Mesendoderm (in vitro differentiated cells): ENCODE data around the gene CXCR4.

ENCODE experiments used
- DNase-seq: peaks from one replicate; pipeline ENCODE4 v3.0.0; 2013
- H2AK5ac ChIP-seq: 2 replicates; pipeline ENCODE4 v1.6.1; 2013; ENCODE audit warnings: low read length, inconsistent platforms
- H2BK120ac ChIP-seq: 2 replicates; pipeline ENCODE4 v1.6.1; 2013; ENCODE audit warnings: low read depth, mild to moderate bottlenecking, low read length, moderate library complexity, mixed read lengths
- H2BK15ac ChIP-seq: replicated peaks from 2 replicates; pipeline ENCODE4 v1.6.1; 2013; ENCODE audit warnings: low read depth, mild to moderate bottlenecking, moderate library complexity
- H2BK5ac ChIP-seq: 2 replicates; pipeline ENCODE4 v1.6.1; 2013; ENCODE audit warnings: low read length, inconsistent platforms
- H3K18ac ChIP-seq: 2 replicates; pipeline ENCODE4 v1.6.1; 2013; ENCODE audit warnings: mild to moderate bottlenecking, low read length, mixed read lengths
- H3K23ac ChIP-seq: one replicate; pipeline ENCODE4 v1.6.1; 2013; ENCODE audit warnings: low read length
- H3K27ac ChIP-seq: 2 replicates; pipeline ENCODE4 v1.5.1; 2013; ENCODE audit warnings: low read depth, mild to moderate bottlenecking, inconsistent platforms, low read length, moderate library complexity
- H3K27me3 ChIP-seq: 2 replicates; pipeline ENCODE4 v1.6.1; 2013; ENCODE audit warnings: low read length, control low read depth, mild to moderate bottlenecking, inconsistent platforms; ENCODE audit not compliant: insufficient read depth, poor library complexity
- H3K36me3 ChIP-seq: 2 replicates; pipeline ENCODE4 v1.6.1; 2013; ENCODE audit warnings: low read length, inconsistent platforms; ENCODE audit not compliant: control insufficient read depth, insufficient read depth
- H3K4ac ChIP-seq: one replicate; pipeline ENCODE4 v1.6.1; 2013; ENCODE audit warnings: low read depth, mild to moderate bottlenecking, low read length, moderate library complexity
- H3K4me1 ChIP-seq: 2 replicates; pipeline ENCODE4 v1.6.1; 2013; ENCODE audit warnings: low read depth, low read length, inconsistent platforms; ENCODE audit not compliant: control insufficient read depth
- H3K4me2 ChIP-seq: 2 replicates; pipeline ENCODE4 v1.6.1; 2013; ENCODE audit warnings: low read length
- H3K4me3 ChIP-seq: 2 replicates; pipeline ENCODE4 v1.5.1; 2013; ENCODE audit warnings: mild to moderate bottlenecking, low read length
- H3K56ac ChIP-seq: one replicate; pipeline ENCODE4 v1.6.1; 2013; ENCODE audit warnings: low read length
- H3K79me1 ChIP-seq: 2 replicates; pipeline ENCODE4 v1.6.1; 2013; ENCODE audit warnings: low read length, inconsistent platforms
- H3K79me2 ChIP-seq: 2 replicates; pipeline ENCODE4 v1.6.1; 2013; ENCODE audit warnings: mild to moderate bottlenecking, low read length; ENCODE audit not compliant: control insufficient read depth, insufficient read depth
- H3K9ac ChIP-seq: 2 replicates; pipeline ENCODE4 v1.6.1; 2013; ENCODE audit warnings: low read length, inconsistent platforms
- H4K5ac ChIP-seq: one replicate; pipeline ENCODE4 v1.6.1; 2013; ENCODE audit warnings: low read length
- H4K8ac ChIP-seq: one replicate; pipeline ENCODE4 v1.6.1; 2013; ENCODE audit warnings: low read depth, mild to moderate bottlenecking, control low read depth, low read length, moderate library complexity
- WGBS: extraction: QIAGEN DNeasy Blood & Tissue Kit; methylation state at CpG from one replicate; pipeline ENCODE4 v1.1.7; 2013; ENCODE audit warnings: low lambda C conversion rate, missing lambda C conversion rate; ENCODE audit not compliant: insufficient coverage; ENCODE audit errors: extremely low coverage; 5-methylcytosine and 5-hydroxymethylcytosine counted together

Gene CXCR4

GRCh38 chr2:136130045-136130444 is 12.1 kb upstream of the CXCR4 start:
- Histone ChIP-seq H3K27ac (no peak overlapping the region), H3K9ac (no peak overlapping the region), H3K79me2 (no peaks in the 10 kb centered on the region), H4K5ac (no peak overlapping the region), H3K18ac (no peak overlapping the region), H3K36me3 (no peaks in the 10 kb centered on the region), H2BK5ac (no peak overlapping the region), H3K79me1 (no peaks in the 10 kb centered on the region), H3K4me2 (no peak overlapping the region), H3K56ac (no peak overlapping the region), H3K4me3 (no peak overlapping the region), H4K8ac (no peak overlapping the region), H3K23ac (no peak overlapping the region), H3K4me1 (peaks cover 5% of the 10 kb centered on the region), H3K27me3 (no peaks in the 10 kb centered on the region), H2BK120ac (no peak overlapping the region), H3K4ac (no peak overlapping the region), H2BK15ac (no peak overlapping the region), H2AK5ac (no peak overlapping the region)
- no CpG with 5 or more reads among the region's 3 CpGs for WGBS
- no peak for DNase-seq

- H3K79me1 ChIP-seq: no peaks in the 10 kb centered on the region
- H3K9ac ChIP-seq: no peak overlapping the region
- no peaks in the 10 kb centered on the region for H3K79me2 ChIP-seq
- H3K4me2 ChIP-seq: no peak overlapping the region
- H3K27ac ChIP-seq: no peak overlapping the region
- H2BK120ac ChIP-seq: no peak overlapping the region
- H3K4me1 ChIP-seq: peaks cover 5% of the 10 kb centered on the region
- H2AK5ac ChIP-seq: peak overlapping the region; percentile 37
- H3K18ac ChIP-seq: no peak overlapping the region
- no peak overlapping the region for H2BK15ac ChIP-seq
- no peak overlapping the region for H3K4me3 ChIP-seq
- no peak overlapping the region for H2BK5ac ChIP-seq
- H4K8ac ChIP-seq: no peak overlapping the region
- no peak overlapping the region for H4K5ac ChIP-seq
- WGBS: no CpG with 5 or more reads among the region's 4 CpGs
- no peak overlapping the region for H3K4ac ChIP-seq
- peak; percentile 9 for DNase-seq
- no peaks in the 10 kb centered on the region for H3K27me3 ChIP-seq
- H3K36me3 ChIP-seq: no peaks in the 10 kb centered on the region
- H3K56ac ChIP-seq: no peak overlapping the region
- no peak overlapping the region for H3K23ac ChIP-seq
Observed at GRCh38 chr2:136129601-136130000, 11.7 kb upstream of the CXCR4 start.

- Histone ChIP-seq H3K79me1 (no peaks in the 10 kb centered on the region), H3K4me3 (no peak overlapping the region), H2BK120ac (no peak overlapping the region), H3K36me3 (no peaks in the 10 kb centered on the region), H3K9ac (no peak overlapping the region), H2AK5ac (no peak overlapping the region), H2BK15ac (no peak overlapping the region), H3K4me2 (no peak overlapping the region), H4K5ac (no peak overlapping the region), H3K79me2 (no peaks in the 10 kb centered on the region), H3K56ac (no peak overlapping the region), H4K8ac (no peak overlapping the region), H3K4ac (no peak overlapping the region), H2BK5ac (no peak overlapping the region), H3K27me3 (no peaks in the 10 kb centered on the region), H3K23ac (no peak overlapping the region), H3K18ac (no peak overlapping the region), H3K27ac (no peak overlapping the region), H3K4me1 (peaks cover 5% of the 10 kb centered on the region)
- DNase-seq: peak; percentile 92
- no CpG with 5 or more reads among the region's 1 CpG for WGBS
Observed at GRCh38 chr2:136128905-136129304, 11.0 kb upstream of the CXCR4 start.

- no peak overlapping the region for H3K9ac ChIP-seq
- DNase-seq: no peak
- no peak overlapping the region for H3K18ac ChIP-seq
- H3K36me3 ChIP-seq: no peaks in the 10 kb centered on the region
- H3K23ac ChIP-seq: no peak overlapping the region
- no peak overlapping the region for H2AK5ac ChIP-seq
- H3K27ac ChIP-seq: no peak overlapping the region
- no peak overlapping the region for H3K4me3 ChIP-seq
- no peaks in the 10 kb centered on the region for H3K27me3 ChIP-seq
- no peak overlapping the region for H3K4ac ChIP-seq
- no peak overlapping the region for H4K8ac ChIP-seq
- H2BK15ac ChIP-seq: no peak overlapping the region
- H3K79me2 ChIP-seq: no peaks in the 10 kb centered on the region
- H3K4me2 ChIP-seq: no peak overlapping the region
- H2BK120ac ChIP-seq: no peak overlapping the region
- no peak overlapping the region for H2BK5ac ChIP-seq
- H4K5ac ChIP-seq: no peak overlapping the region
- no CpG with 5 or more reads among the region's 2 CpGs for WGBS
- no peaks in the 10 kb centered on the region for H3K79me1 ChIP-seq
- H3K56ac ChIP-seq: no peak overlapping the region
- peaks cover 5% of the 10 kb centered on the region for H3K4me1 ChIP-seq
Observed at GRCh38 chr2:136128366-136128765, 10.4 kb upstream of the CXCR4 start.

- H3K36me3 ChIP-seq: no peaks in the 10 kb centered on the region
- H3K18ac ChIP-seq: peak overlapping the region; percentile 1
- H3K9ac ChIP-seq: no peak overlapping the region
- H3K27ac ChIP-seq: no peak overlapping the region
- WGBS: no CpG with 5 or more reads among the region's 6 CpGs
- H2AK5ac ChIP-seq: no peak overlapping the region
- H2BK120ac ChIP-seq: no peak overlapping the region
- H2BK5ac ChIP-seq: no peak overlapping the region
- no peaks in the 10 kb centered on the region for H3K27me3 ChIP-seq
- no peak for DNase-seq
- no peak overlapping the region for H4K8ac ChIP-seq
- no peak overlapping the region for H3K23ac ChIP-seq
- H3K79me1 ChIP-seq: no peaks in the 10 kb centered on the region
- no peak overlapping the region for H3K4me2 ChIP-seq
- no peak overlapping the region for H3K4ac ChIP-seq
- no peak overlapping the region for H4K5ac ChIP-seq
- H3K56ac ChIP-seq: peak overlapping the region; percentile 18
- H3K4me1 ChIP-seq: peaks cover 5% of the 10 kb centered on the region
- H3K4me3 ChIP-seq: no peak overlapping the region
- no peaks in the 10 kb centered on the region for H3K79me2 ChIP-seq
- no peak overlapping the region for H2BK15ac ChIP-seq
Observed at GRCh38 chr2:136127356-136127755, 9.4 kb upstream of the CXCR4 start.

GRCh38 chr2:136126421-136126926 is 8.5 kb upstream of the CXCR4 start:
- Histone ChIP-seq H2AK5ac (peak overlapping the region; percentile 46), H3K4me1 (peaks cover 5% of the 10 kb centered on the region), H3K23ac (no peak overlapping the region), H3K27ac (peak overlapping the region; percentile 36), H3K4me2 (no peak overlapping the region), H2BK15ac (no peak overlapping the region), H2BK120ac (peak overlapping the region; percentile 77), H3K56ac (peak overlapping the region; percentile 65), H3K36me3 (no peaks in the 10 kb centered on the region), H3K9ac (no peak overlapping the region), H3K4ac (no peak overlapping the region), H3K79me2 (no peaks in the 10 kb centered on the region), H4K5ac (no peak overlapping the region), H3K4me3 (no peak overlapping the region), H3K79me1 (no peaks in the 10 kb centered on the region), H2BK5ac (peak overlapping the region; percentile 19), H3K27me3 (no peaks in the 10 kb centered on the region), H3K18ac (peak overlapping the region; percentile 85), H4K8ac (no peak overlapping the region)
- WGBS: no CpG with 5 or more reads among the region's 6 CpGs
- DNase-seq: no peak
